Dermis microvascular lymphatic vessel endothelial cell (primary cell): ENCODE results near the gene NTF3. TPM values are rescaled to one million over a fixed set of nuclear protein-coding genes. Genes with fewer than 3 reads are reported as not detected.

Experiments
- DNase-seq, 2 donors: peaks; one replicate each; pipeline versions ENCODE4 v3.0.0 to v3.0.0-alpha.2; 2010; ENCODE audit warnings: low read depth in 2 of 2
- total RNA-seq: library from RNA; depleted of rRNA; stranded (reverse); fragments of >200 nt; gene quantifications from 2 replicates; pipeline ENCODE4 v1.2.1, GENCODE V29; 2014

Gene NTF3
- total RNA-seq, 1 donor from 2014 or later, result not detected

DNA sequence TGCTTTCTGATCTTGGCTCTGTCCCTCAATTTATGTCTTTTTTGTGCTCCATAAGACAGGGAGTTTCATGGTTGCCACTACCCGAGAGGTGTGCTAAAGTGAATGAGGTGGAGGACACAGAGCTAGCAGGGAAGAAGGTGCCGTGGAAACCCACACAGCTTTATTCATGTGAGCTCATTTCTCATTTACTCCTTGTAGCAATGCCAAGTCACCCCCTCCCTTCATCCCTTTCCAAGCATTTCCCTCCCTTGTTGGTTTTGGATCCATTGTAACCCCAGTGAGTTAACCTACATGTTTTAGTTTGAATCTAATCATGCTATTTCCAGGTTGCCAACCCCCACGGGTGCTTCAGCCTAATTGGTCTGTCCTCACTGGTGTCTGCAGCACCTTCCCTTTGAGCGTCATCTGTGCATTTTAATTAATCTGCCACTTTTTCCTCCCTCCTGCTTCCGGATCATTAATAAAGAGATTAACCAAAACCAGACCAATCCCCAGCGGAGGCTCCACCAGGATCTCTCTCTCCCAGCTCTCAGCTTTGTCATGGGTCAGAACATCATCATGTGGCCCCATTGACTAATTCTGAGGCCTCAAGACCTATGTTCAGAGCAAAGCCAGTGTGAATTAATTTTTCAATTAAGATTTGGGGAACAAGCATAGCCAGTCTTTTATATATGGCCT lies 56.2 kb downstream of the NTF3 start:
- DNase-seq, result no peak

DNA sequence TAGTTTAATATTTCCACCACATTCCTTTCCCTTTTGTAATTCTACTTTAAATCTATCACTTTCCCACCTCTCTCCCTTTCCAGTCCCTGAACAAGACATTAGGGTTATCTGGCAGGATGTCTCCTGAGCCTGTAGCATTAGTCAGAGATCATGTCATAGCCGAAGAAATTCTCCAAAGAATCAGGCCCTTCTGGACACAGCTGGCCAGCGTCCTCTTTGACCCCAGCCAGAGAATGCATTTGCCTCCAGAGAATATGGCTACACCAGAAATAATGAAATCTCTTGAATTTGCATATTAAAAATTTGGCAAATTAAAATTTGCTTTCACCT lies 56.7 kb downstream of the NTF3 start:
- no peak for DNase-seq

DNA sequence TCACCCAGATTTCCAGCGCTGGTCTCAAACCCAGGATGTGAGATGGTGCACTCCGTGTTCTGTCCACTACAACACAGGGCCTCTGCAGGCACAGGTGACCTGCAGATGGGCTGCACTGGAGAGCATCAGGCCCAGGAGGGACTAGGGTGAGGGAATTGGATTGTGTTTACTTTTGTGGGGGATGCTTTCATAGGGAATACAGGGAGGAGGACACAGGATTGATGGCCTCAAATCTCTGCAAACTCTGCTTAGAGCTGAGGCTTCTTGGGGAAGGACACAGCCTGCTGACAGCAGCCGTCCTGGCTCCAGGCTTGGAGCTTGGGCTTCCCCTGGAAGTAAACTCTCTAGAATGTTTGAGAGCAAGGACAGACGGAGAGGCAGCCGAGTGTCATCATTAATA lies 57.1 kb downstream of the NTF3 start:
- no peak for DNase-seq

DNA sequence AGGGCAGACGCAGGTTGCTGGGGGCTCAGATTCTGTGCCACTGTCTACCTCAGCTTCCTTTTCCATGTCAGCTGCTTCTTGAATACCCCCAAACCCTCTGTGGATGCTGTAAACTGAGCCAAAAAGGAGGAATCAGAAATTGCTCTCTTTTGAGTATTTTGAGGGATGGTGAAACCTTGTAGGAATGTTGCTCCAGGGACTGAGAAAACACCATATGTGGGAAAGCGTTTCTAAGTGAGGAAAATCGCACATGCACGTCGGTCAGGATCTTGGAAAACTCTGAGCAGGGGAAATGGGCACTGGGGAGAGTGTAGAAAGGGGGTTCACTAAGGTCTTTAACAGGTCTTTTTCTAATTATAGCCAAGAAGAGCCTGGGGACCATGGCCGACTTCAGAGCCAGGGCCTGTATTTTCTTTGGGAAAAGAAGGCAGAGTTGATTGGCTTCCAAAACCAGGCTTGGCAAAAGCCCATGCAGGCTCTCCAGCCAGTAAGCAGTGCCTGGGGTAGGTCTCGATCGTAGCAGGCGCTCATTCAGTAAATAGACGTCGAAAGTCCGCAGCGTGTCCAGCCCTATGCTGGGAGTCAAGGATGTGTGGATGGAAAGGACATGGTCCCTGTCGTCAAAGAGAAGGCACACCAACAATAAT lies 58.0 kb downstream of the NTF3 start:
- no peak for DNase-seq

DNA sequence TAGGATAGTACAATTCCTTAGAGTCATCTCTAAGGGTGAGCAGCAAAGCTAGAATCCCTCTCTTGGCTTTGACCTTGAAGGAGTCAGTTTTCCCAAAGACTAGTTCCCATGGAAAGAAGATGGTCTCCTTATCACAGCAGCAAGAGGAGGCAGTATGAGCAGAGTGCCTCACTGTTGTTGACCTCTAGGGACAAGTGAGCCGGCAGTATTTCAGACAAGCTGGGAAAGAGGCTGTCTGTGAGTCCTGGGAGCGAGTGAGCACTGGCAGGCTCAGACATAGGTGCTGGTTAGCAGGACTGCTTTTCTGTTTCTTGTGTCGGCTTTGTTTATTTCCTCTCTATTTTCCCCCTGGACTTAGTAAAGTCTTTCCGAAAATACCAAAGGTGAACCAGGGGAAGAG lies 60.7 kb downstream of the NTF3 start:
- no peak for DNase-seq

DNA sequence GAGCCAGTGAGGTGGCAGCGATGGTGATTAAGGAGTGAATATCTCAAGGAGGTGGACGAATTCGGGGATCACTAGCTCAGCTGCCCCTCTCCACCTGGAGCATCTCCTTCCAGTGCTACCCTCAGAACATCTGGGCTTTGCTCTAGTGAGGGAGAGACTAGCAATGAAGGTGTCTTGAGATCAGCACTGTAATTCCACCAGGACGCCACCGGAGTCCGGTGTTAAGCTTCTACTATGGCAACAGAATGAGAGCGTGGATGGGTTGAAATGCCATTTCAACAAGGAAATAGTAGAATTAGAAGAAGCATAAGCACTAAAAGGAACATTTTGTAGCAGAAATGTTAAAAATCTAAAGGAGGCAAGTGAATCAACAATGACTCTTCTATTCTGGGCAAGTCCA lies 61.1 kb downstream of the NTF3 start:
- DNase-seq, result no peak

DNA sequence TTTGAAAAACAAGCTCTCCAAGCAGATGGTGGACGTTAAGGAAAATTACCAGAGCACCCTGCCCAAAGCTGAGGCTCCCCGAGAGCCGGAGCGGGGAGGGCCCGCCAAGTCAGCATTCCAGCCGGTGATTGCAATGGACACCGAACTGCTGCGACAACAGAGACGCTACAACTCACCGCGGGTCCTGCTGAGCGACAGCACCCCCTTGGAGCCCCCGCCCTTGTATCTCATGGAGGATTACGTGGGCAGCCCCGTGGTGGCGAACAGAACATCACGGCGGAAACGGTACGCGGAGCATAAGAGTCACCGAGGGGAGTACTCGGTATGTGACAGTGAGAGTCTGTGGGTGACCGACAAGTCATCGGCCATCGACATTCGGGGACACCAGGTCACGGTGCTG lies 62.4 kb downstream of the NTF3 start:
- DNase-seq, result no peak

DNA sequence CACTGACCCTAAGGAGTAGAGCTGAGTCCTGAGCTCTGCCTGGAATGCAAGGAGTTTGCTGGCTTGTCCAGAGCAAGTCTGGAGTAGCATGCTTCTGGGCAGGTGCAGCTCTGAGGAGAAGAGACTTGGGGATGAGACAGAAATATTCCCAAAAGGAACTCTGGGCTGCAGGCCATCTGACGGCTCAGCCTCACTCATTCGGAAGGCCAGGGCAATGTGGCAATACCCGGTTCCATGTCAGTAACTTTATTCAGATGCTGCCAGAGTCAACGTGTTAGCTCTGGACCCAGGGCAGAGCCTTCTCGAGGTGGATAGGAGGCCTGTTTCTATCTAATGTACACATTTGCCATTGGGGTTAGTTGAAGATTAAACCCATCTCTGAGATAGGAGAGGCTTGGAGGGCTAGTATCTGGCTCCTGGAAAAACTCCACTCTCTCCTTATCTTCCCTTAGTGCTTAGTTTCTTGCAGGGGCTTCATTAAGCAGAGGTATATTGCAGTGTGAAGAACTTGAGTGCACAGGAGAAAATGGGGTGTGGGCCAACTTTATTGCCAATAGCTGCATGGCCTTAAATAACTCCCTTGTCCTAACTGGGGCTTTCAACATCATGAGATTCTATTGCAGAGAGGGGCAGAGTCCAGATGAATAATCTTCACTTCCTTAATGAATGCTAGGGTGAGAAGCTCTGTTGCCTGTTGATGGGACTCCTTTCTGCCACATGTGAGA lies 65.6 kb downstream of the NTF3 start:
- DNase-seq, result no peak

DNA sequence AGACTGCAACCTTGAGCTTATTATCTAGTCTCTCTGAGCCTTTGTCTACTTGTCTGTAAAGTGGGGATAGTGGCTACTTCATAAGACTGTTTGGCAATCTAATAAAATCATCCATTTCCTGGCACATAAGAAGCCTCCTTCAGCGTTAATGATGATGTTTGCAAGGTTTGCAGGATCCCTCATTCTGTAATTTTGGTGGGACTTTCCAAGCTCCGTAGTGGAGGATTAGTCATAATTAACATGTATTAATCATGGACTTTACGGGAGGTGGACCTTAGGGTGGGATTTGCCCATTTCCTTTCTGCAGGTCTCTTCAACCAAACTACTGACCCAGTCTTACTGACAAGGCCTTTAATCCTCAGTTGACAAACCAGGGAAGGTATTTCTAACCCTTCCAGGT lies 66.2 kb downstream of the NTF3 start:
- no peak for DNase-seq

DNA sequence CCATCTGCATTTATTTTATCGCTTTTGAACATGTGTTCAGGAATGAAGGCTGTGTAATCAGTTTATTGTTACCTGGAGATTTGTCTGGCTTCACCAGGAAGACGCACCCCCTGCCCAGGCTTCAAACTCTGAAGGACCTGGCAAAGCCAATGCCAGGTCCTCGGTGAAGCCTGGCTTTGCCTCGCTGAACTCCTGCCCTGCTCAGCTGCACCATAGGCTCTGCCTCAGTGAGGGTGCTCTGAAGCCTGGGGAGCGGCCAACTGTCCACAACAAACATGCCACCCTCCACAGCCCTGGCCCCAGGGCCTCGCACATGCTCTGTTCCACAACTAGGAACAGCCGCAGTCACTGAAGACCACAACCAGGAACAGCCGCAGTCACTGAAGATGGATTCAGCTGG lies 66.9 kb downstream of the NTF3 start:
- no peak for DNase-seq

DNA sequence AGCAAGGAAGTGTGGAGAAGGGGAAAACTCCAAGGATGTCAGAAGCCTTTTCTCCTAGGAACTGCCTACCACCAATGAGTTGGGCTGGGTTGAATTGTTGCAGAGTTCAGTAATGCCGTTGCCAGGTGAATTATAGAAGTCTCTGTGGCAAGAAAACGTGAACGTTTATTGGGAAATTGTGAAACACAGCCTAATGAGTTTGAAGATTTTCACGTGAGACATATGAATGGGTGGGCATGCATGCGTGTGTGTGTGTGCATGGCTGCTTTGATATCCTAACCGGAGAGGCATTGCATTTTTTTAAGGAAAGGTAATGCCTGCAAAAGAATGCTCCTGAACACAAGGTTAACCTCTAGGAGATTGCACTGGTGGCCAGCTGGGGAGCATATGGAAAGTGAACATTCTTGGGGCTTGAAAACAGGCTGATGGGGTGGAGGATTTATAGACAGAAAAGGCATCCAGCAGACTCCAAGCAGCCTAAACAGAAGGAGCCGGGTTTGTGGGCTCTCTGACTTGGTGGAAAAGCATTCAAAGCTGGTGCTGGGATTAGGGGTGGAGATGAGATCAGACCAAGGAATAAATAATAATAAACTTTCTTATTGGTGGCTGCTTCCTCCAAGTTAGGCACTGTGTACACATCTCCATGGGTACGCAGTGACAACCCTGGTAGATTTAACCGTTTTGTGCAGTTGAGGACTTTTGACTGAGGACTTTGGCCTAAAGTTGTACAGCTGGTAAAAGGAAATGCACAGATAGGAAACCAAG lies 67.8 kb downstream of the NTF3 start:
- DNase-seq, result no peak

DNA sequence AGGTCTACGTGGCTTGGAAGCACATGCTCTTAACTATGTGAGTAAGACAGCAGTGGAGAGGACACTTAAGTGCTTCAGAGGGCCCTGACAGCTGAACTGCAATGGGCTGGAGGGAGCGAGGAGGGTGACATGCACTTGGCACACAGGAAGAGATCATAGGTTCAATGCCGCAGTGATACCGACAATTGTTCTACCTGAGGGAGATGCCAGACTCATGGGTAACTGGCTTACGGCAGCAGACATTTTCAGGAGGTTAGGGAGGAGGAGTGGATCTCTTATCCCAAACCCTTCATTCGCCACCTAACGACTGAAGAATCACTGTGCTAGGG lies 68.4 kb downstream of the NTF3 start:
- no peak for DNase-seq

DNA sequence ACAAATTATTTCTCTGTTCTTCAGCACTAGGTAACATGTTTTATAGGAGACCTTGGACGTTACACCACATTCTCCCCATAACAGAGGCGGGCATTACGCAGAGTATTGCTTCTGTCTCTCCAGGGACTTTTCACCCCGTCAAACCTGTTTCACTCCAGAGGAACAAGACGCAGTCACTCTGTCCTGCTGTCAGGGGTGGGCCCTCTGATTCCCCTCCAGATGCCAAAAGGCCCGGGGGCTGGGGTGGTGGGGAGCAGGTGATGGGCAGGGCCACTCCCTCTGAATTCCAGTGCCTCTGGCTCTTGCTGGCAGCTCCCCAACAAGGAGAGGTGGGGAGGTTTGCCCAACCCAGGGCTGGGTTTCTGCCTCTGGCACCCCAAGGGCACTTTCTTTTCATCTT lies 71.9 kb downstream of the NTF3 start:
- no peak for DNase-seq

DNA sequence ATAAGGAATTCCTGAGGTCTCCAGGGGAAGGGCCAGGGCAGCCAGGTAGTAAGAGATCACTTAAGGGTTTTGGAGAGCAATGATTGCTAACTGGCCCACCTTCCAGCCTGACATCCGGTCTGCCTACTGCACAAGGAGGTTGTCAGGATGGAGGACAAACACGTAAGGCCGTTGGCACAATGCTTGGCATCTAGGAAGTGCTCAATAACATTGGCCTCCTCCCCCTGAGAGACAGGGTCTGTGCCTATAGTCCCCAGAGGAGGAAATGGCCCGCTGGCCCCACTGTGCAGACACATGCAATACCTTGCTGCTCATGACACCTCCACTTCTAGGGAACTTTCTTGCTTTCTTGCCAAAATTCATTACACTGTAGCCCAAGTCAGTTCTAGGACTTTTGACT lies 73.2 kb downstream of the NTF3 start:
- DNase-seq, result no peak

DNA sequence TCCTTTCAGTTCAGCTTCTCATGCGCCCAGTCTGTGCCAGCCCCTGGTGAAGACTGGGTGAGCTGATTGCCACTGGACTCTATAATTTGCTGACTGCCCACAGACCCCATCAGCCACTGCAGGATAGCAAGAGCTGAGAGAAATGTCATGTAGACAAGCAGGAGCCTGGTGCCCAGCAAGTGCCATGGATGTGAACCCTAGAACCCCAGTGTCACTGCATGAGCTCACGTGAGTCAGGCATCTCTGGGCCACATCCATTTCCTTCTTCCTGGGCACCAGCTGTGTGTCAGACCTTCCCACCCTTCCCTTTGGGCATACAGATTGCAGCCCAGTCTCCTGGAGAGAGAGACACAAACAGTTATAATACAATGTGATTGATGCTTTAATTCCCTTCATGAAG lies 73.8 kb downstream of the NTF3 start:
- no peak for DNase-seq

DNA sequence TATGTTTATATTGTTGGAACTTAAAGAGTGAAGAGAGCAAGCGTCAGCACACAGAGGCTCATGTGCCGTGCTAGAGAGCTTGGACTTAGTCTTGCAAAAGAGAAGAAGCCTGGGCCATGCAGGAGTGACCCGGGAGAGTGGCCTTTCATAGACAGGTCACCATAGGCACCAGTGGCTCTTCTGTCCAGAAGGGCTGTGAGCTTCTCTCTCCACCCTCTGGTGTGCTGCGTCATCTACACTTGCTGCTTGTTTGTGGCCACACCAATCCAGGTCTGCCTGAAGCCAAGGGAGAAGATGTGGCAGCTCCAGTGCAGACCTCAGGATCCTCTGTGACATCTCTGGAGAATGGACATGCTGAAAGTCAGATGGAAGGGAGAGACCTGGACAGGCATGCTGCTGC lies 74.4 kb downstream of the NTF3 start:
- DNase-seq, result no peak

DNA sequence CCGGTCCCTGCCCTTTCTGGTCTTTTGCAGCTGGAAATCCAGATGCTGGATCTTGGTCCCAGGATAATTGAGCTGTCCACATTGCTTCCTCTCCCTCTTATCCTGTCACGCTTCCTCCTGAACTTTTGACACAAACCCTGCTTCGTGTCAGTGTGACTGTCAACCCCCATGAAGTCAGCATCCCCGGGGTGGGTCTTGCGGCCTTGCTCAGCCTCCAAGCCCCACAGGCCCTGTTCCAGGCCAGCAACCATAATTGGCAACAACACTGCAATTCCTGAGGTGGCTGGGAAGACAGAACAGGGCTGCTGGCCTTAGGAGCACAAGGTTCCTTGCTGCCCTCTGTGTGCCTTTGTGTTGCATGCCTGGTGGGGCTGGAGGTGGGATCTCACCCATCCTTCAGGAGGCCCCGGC lies 74.9 kb downstream of the NTF3 start:
- DNase-seq, result no peak

DNA sequence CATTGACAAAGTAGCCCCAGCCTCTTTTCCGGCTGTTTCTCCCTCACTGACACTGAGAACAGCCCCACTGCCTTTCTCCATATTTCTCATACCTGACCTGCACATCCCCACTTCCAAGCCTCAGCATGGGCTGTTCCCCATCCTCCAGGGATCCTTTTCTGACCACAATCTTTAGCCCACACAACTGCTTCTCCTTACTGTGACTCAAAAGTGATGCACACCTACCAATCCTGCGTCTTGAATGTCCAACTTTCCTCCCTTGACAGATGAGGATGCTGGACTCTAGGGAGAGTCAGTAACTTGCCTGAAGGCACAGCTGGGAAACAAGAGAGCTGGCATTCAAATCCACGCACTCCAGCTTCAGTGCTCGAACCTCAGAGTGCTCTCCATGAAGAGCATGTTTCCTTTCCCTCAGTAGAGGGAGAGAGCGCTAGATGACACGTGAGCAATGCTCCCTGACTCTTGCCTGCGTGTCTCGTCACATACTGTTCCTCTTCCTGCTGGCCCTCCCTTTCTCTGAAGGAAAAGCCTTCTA lies 75.6 kb downstream of the NTF3 start:
- no peak for DNase-seq

DNA sequence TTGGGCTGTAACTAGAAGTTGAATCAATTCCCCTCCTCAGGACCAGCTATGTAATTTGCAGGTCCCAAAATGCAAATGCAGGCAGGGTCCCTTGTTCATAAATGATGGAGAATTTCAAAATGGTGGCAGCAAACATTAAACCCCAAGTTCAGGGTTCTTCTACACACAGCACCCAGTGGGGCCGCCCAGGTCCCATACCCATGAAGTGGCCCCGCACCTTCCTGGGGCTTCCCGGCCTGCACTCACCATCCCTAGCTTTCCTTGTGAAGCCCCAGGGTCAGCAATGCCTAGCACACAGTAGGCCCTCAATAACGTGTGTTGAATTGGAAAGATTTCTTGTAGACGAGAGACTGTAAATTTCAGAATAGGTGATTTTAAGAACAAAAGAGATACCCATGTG lies 76.0 kb downstream of the NTF3 start:
- DNase-seq, result no peak

DNA sequence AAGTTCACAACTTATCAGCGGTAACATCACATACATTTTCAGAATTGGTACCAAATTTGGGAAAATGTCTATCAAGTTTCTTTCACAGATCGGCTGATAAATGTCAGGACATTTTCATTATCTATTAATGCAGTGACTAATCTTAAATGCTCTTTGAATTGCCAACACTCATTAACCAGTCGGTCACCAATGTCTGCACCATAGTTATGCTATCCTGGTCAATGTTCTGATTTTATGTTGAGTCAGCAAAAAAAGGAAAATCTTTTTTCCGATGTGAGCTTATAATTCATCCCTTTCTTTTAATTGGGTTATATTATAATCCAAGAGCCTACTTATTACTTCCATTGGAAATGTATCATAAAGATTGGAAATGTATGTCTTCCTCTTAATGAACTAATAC lies 77.2 kb downstream of the NTF3 start:
- DNase-seq, result no peak

DNA sequence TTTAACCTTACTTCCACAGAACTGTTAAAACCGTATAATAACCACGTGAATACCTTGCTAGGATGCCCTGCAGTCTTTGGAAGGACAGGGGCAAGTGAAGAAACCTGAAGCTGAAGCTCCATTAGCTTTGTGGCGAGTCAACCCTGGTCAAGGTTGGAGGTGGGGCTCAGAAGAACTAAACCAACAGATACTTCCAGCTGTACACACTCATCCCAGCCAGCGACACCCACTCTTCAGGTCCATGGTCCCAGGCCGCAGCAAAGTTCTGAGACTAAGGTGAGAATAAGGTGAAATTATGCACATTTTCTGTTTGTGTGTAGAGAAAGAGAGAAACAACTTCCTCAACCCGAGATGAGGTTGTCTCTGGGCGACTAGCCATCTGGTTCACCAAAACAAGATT lies 77.6 kb downstream of the NTF3 start:
- no peak for DNase-seq

DNA sequence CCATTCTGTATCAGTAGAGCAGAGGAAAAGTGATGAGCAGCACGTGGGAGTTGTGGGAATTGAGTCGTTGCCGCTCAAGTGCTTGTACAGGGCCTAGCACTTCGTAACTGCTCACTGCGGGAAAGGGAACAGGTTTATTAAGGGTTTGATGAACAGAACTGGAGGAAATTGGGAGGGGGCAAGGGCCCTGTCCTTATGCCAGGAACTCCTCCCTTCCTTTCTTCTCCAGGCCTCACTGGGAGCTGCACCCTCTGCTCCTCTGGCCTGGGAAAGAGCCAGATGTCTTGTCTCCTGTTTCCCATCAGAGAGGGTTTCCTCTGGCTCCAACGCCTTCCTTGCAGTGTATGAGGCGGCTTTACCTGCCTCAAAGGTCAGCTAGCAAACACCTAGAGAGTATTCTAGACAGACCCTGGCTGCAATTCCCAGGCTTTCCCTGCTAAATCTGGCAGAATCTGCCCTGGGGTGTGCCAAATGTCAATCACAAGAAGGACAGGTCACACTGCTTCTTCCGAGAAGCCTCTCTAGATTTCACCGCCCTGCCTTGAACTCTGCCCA lies 78.4 kb downstream of the NTF3 start:
- no peak for DNase-seq
